22Rv1 (cell line): ENCODE data around the gene AOPEP.

Source experiments
- ZFX ChIP-seq: fragments of 450-650 bp; IDR thresholded peaks from 2 replicates; pipeline ENCODE4 v1.6.1; 2017; ENCODE audit warnings: antibody characterized with exemption, borderline replicate concordance
- TF ChIP-seq, protein P1 (sequence below): fragments of 450-650 bp; IDR thresholded peaks from 2 replicates; pipeline ENCODE4 v1.5.1; 2017; ENCODE audit warnings: mild to moderate bottlenecking

DNA sequence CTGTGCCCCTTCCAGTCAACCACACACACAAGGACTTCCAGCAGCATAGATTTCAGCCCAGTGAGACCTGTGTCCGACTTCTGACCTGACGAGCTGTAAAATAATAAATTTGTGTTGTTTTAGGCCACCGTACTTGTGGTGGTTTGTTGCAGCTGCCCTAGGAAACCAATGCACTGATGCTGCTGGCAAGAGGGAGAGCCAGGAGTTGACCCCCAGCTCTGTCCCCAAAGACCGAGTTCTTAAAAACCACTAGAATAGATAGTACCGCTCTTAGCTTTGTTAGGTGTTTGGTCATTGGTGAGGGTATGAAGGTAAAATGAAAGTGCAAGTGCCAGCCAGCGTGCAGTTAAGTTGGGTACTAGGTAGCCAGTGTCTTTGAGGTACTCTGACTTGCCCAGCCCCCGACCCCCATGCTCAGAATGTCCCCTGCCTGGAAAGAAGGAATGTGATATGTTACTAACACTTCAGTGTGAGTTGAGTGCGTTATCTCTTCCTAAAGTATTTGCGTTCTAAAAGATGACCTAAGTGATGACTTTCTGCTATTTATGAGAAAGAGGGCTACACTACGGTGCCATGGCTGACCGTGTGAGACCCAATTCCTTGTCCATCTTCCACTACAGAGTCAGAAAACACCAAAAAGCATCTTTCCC, 185.6 kb downstream of the AOPEP start:
- TF ChIP-seq, protein P1, sequence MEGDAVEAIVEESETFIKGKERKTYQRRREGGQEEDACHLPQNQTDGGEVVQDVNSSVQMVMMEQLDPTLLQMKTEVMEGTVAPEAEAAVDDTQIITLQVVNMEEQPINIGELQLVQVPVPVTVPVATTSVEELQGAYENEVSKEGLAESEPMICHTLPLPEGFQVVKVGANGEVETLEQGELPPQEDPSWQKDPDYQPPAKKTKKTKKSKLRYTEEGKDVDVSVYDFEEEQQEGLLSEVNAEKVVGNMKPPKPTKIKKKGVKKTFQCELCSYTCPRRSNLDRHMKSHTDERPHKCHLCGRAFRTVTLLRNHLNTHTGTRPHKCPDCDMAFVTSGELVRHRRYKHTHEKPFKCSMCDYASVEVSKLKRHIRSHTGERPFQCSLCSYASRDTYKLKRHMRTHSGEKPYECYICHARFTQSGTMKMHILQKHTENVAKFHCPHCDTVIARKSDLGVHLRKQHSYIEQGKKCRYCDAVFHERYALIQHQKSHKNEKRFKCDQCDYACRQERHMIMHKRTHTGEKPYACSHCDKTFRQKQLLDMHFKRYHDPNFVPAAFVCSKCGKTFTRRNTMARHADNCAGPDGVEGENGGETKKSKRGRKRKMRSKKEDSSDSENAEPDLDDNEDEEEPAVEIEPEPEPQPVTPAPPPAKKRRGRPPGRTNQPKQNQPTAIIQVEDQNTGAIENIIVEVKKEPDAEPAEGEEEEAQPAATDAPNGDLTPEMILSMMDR, result no peak
- no peak for TF ChIP-seq ZFX
